Amniotic epithelial cell (primary cell): Measurements from ENCODE around the gene KIF26A.

ENCODE experiments used
- DNase-seq: peaks from one replicate; pipeline ENCODE4 v3.0.0-alpha.2; 2010; ENCODE audit warnings: low read depth

Gene KIF26A

GRCh38 chr14:104158827-104159798, 20.7 kb downstream of the KIF26A start:
- no peak for DNase-seq

- no peak for DNase-seq
Observed at GRCh38 chr14:104159990-104160389, 21.6 kb downstream of the KIF26A start.

GRCh38 chr14:104161602-104162367, 23.4 kb downstream of the KIF26A start:
- DNase-seq = no peak

GRCh38 chr14:104162495-104162894, 24.1 kb downstream of the KIF26A start:
- DNase-seq = no peak

- DNase-seq = no peak
Observed at GRCh38 chr14:104163541-104163940, 25.2 kb downstream of the KIF26A start.

- DNase-seq = no peak
Observed at GRCh38 chr14:104164041-104164440, 25.7 kb downstream of the KIF26A start.

- no peak for DNase-seq
Observed at GRCh38 chr14:104164512-104164911, 26.1 kb downstream of the KIF26A start.

- no peak for DNase-seq
Observed at GRCh38 chr14:104166698-104167097, 28.3 kb downstream of the KIF26A start.

GRCh38 chr14:104168603-104169002, 30.2 kb downstream of the KIF26A start:
- DNase-seq = no peak

GRCh38 chr14:104169005-104169698, 30.8 kb downstream of the KIF26A start:
- no peak for DNase-seq

GRCh38 chr14:104169699-104170479, 31.5 kb downstream of the KIF26A start:
- no peak for DNase-seq

GRCh38 chr14:104171029-104171697, 32.8 kb downstream of the KIF26A start:
- DNase-seq = no peak

- DNase-seq = no peak
Observed at GRCh38 chr14:104171895-104172294, 33.5 kb downstream of the KIF26A start.

GRCh38 chr14:104172349-104172748, 34.0 kb downstream of the KIF26A start:
- no peak for DNase-seq

GRCh38 chr14:104172880-104173279, 34.5 kb downstream of the KIF26A start:
- DNase-seq = no peak

GRCh38 chr14:104174051-104174450, 35.7 kb downstream of the KIF26A start:
- DNase-seq = no peak

GRCh38 chr14:104175041-104175440, 36.7 kb downstream of the KIF26A start:
- no peak for DNase-seq

GRCh38 chr14:104175811-104176210, 37.4 kb downstream of the KIF26A start:
- no peak for DNase-seq

GRCh38 chr14:104176611-104177010, 38.2 kb downstream of the KIF26A start:
- DNase-seq = no peak

GRCh38 chr14:104177411-104177810, 39.0 kb downstream of the KIF26A start:
- DNase-seq = no peak

- DNase-seq = no peak
Observed at GRCh38 chr14:104178279-104178678, 39.9 kb downstream of the KIF26A start.
